ENCODE results near the gene CYP46A1.
"Not testable (repeated sequence)": the region's sequence is repeated elsewhere in the genome, so short reads cannot be mapped to it uniquely, and the experiment has no call there.

CYP46A1 gene

GRCh38 chr14:99658218-99658845 lies 25.8 kb upstream of the CYP46A1 start:
- no peak for DNase-seq

- DNase-seq = no peak
Measured at GRCh38 chr14:99659333-99659741, 24.8 kb upstream of the CYP46A1 start.

GRCh38 chr14:99660006-99660566 lies 24.0 kb upstream of the CYP46A1 start:
- no peak for DNase-seq

- DNase-seq = no peak
Measured at GRCh38 chr14:99660794-99661193, 23.3 kb upstream of the CYP46A1 start.

GRCh38 chr14:99661206-99661605 lies 22.9 kb upstream of the CYP46A1 start:
- not testable (repeated sequence) for DNase-seq

GRCh38 chr14:99662846-99663245 lies 21.3 kb upstream of the CYP46A1 start:
- no peak for DNase-seq

GRCh38 chr14:99663386-99664057 lies 20.6 kb upstream of the CYP46A1 start:
- no peak for DNase-seq

- DNase-seq = no peak
Measured at GRCh38 chr14:99664058-99664936, 19.8 kb upstream of the CYP46A1 start.

- DNase-seq = no peak
Measured at GRCh38 chr14:99664937-99665273, 19.2 kb upstream of the CYP46A1 start.

GRCh38 chr14:99666533-99666932 lies 17.6 kb upstream of the CYP46A1 start:
- no peak for DNase-seq

GRCh38 chr14:99667045-99667444 lies 17.1 kb upstream of the CYP46A1 start:
- DNase-seq = no peak

GRCh38 chr14:99667821-99668220 lies 16.3 kb upstream of the CYP46A1 start:
- DNase-seq = no peak

- no peak for DNase-seq
Measured at GRCh38 chr14:99668307-99669295, 15.5 kb upstream of the CYP46A1 start.

GRCh38 chr14:99670361-99671234 lies 13.5 kb upstream of the CYP46A1 start:
- DNase-seq = no peak

GRCh38 chr14:99671235-99672224 lies 12.6 kb upstream of the CYP46A1 start:
- no peak for DNase-seq

GRCh38 chr14:99672506-99673304 lies 11.4 kb upstream of the CYP46A1 start:
- DNase-seq = no peak

GRCh38 chr14:99673305-99674063 lies 10.6 kb upstream of the CYP46A1 start:
- no peak for DNase-seq

- no peak for DNase-seq
Measured at GRCh38 chr14:99674064-99674650, 9.9 kb upstream of the CYP46A1 start.

All from NCI-H2227 treated with DMSO at 0.1 percent for 48 hours (cell line).